A549 (cell line): ENCODE measurements around the gene FBLN1.

Experiments
- BCL3 ChIP-seq: fragments of >200 bp; sonication (Bioruptor Twin); formaldehyde crosslinking; IDR thresholded peaks from 3 replicates; pipeline ENCODE4 v1.6.1; 2016
- BHLHE40 ChIP-seq: IDR thresholded peaks from 2 replicates; pipeline ENCODE4 v1.6.1; 2012; ENCODE audit warnings: low read depth, low read length, inconsistent platforms
- CBX2 ChIP-seq: fragments of 200-600 bp; sonication (generic); IDR thresholded peaks from 2 replicates; pipeline ENCODE4 v1.6.1; 2016; ENCODE audit warnings: low read depth, mild to moderate bottlenecking, borderline replicate concordance
- CHD2 ChIP-seq: fragments of 150-350 bp; IDR thresholded peaks from 2 replicates; pipeline ENCODE4 v1.6.1; 2014; ENCODE audit warnings: low read length; ENCODE audit not compliant: partially characterized antibody
- CTCF ChIP-seq: fragments of >200 bp; sonication (Bioruptor Twin); formaldehyde crosslinking; IDR thresholded peaks from 3 replicates; pipeline ENCODE4 v1.5.1; 2016
- EHMT2 ChIP-seq: fragments of 200-600 bp; sonication (generic); IDR thresholded peaks from 2 replicates; pipeline ENCODE4 v1.6.1; 2016; ENCODE audit warnings: antibody characterized with exemption, low read depth, mild to moderate bottlenecking, moderate library complexity
- ESRRA ChIP-seq: fragments of 150-350 bp; IDR thresholded peaks from 2 replicates; pipeline ENCODE4 v1.6.1; 2014; ENCODE audit warnings: mild to moderate bottlenecking, low read length, borderline replicate concordance
- HDAC2 ChIP-seq: fragments of 200-600 bp; sonication (generic); IDR thresholded peaks from 2 replicates; pipeline ENCODE4 v1.6.1; 2016
- POLR2A ChIP-seq: IDR thresholded peaks from 2 replicates; pipeline ENCODE4 v1.6.1; 2012; ENCODE audit warnings: mild to moderate bottlenecking, low read length
- POLR2AphosphoS2 ChIP-seq: conservative IDR thresholded peaks from 2 replicates; pipeline ENCODE4 v1.6.1; 2012; ENCODE audit warnings: low read length, improper control_type of control experiment, inconsistent platforms
- RAD21 ChIP-seq, 2 experiments: fragments of >200 bp in 1 of 2; sonication (Bioruptor Twin) in 1 of 2; formaldehyde crosslinking in 1 of 2; IDR thresholded peaks in 1 of 2; conservative IDR thresholded peaks in 1 of 2; 2 replicates in 1 of 2; 3 replicates in 1 of 2; pipeline ENCODE4 v1.6.1; 2012 to 2018; ENCODE audit warnings: inconsistent platforms in 1 of 2
- RCOR1 ChIP-seq: fragments of 150-350 bp; IDR thresholded peaks from 2 replicates; pipeline ENCODE4 v1.6.1; 2014; ENCODE audit warnings: antibody characterized with exemption, low read length, low read depth
- REST ChIP-seq: fragments of 200-600 bp; sonication (generic); IDR thresholded peaks from 2 replicates; pipeline ENCODE4 v1.6.1; 2016; ENCODE audit warnings: antibody characterized with exemption, mild to moderate bottlenecking, moderate library complexity
- SMC3 ChIP-seq: fragments of >200 bp; sonication (Bioruptor Twin); formaldehyde crosslinking; IDR thresholded peaks from 3 replicates; pipeline ENCODE4 v1.6.1; 2018; ENCODE audit warnings: inconsistent platforms

GRCh38 chr22:45518580-45518991 is 15.9 kb downstream of the FBLN1 start:
- TF ChIP-seq CTCF (no peak), BHLHE40 (no peak), ESRRA (no peak), HDAC2 (no peak), POLR2A (no peak), RCOR1 (no peak), CHD2 (no peak), SMC3 (no peak), POLR2AphosphoS2 (no peak), RAD21 (conservative IDR thresholded peaks at IDR 0.05 in 1 of 2, IDR thresholded peaks at IDR 0.05 in 1 of 2) (no peak), BCL3 (no peak), REST (no peak), EHMT2 (no peak), CBX2 (no peak)
